ENCODE data around the gene ME3. TPM values are rescaled to one million over a fixed set of nuclear protein-coding genes. Genes with fewer than 3 reads are reported as not detected.

Gene ME3
- total RNA-seq, 2 donors from 2014 or later = 13.8 to 20.3 TPM

DNA sequence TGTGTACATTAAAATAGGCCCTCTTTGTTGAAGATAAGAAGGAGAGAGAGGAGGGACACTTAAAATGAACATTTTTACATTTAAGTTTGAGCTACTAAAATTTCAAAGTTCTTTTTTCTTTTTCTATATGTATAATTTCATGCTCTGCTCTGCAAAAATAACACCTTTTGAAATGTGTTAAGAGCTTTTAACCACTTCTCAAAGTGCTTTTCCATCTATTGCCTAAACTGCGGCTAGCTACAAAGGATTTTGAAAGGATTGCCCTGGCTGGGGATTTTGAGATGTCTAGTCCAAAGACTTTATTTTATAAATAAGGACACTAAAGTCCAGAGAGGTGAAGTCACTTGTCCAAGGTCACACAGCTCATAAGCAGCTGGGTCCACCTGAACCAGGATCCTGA is 159.3 kb downstream of the ME3 start:
- intact Hi-C loops (cut with DNase I) = no loop called here
- H3K4me1 ChIP-seq = peaks cover 7% of the 10 kb centered on the region

DNA sequence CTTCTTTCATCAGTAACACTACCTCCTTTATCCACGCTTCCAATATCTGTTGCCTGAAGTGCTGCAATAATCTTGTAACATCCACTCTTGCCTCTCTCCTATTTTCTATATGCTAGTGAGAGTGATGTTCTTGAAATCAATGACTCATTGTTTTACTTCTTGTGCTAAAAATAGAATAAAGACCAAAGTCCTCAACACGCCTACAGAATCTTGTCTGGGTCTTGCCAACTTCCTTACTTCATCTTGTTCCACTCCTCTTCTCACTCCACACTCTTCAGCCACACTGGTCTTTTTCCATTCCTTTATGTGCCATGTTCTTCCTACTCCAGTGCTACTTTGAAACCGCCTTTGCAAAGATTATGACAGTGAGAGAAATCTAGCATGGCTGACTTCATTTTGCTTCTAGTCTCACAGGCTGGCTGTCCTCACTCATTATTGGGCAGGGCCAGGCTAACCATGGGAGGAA is 161.3 kb downstream of the ME3 start:
- Histone ChIP-seq H3K27ac (peak overlapping the region; percentile 78), H3K9me3 (no peaks in the 10 kb centered on the region), H3K4me1 (peaks cover 7% of the 10 kb centered on the region), H3K9ac (ENCODE audit: low read depth in 2 of 2, low read length in 2 of 2) (peak overlapping the region in 1 of 2 donors; percentile 32), H3K36me3 (no peaks in the 10 kb centered on the region), H3K4me3 (no peak overlapping the region), H3K27me3 (no peaks in the 10 kb centered on the region)
- intact Hi-C loops (cut with DNase I) = no loop called here
- peak; percentile 35 for DNase-seq
- TF ChIP-seq, protein P1, sequence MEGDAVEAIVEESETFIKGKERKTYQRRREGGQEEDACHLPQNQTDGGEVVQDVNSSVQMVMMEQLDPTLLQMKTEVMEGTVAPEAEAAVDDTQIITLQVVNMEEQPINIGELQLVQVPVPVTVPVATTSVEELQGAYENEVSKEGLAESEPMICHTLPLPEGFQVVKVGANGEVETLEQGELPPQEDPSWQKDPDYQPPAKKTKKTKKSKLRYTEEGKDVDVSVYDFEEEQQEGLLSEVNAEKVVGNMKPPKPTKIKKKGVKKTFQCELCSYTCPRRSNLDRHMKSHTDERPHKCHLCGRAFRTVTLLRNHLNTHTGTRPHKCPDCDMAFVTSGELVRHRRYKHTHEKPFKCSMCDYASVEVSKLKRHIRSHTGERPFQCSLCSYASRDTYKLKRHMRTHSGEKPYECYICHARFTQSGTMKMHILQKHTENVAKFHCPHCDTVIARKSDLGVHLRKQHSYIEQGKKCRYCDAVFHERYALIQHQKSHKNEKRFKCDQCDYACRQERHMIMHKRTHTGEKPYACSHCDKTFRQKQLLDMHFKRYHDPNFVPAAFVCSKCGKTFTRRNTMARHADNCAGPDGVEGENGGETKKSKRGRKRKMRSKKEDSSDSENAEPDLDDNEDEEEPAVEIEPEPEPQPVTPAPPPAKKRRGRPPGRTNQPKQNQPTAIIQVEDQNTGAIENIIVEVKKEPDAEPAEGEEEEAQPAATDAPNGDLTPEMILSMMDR (IDR thresholded peaks at IDR 0.05) = no peak

More for the DNA sequence above, 159.3 kb downstream of the ME3 start:
- H3K36me3 ChIP-seq = no peaks in the 10 kb centered on the region
- TF ChIP-seq, protein P1 (IDR thresholded peaks at IDR 0.05) = no peak
- no peaks in the 10 kb centered on the region for H3K9me3 ChIP-seq
- no peak for DNase-seq
- H3K9ac ChIP-seq (ENCODE audit: low read depth in 2 of 2, low read length in 2 of 2) = no peak overlapping the region
- H3K27me3 ChIP-seq = no peaks in the 10 kb centered on the region
- no peak overlapping the region for H3K4me3 ChIP-seq
- H3K27ac ChIP-seq = peak overlapping the region; percentile 54

DNA sequence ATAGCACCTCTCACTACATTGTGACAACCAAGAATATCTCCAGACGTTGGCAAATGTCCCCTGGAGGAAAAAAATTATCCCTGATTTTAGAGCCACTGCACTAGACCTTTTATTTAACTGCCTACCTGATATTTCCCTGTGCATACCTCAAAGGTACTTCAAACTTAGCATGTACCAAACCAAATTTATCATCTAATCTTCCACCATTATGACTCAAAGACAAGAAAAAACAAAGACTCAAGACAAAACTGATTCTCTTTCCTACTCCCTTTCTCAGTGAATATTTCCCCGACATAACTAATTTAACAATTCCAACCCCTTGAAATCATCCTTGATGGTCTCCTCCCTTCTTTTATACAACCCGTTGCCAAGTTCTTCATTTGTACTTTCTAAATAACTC is 161.7 kb downstream of the ME3 start:
- H3K4me1 ChIP-seq = peaks cover 7% of the 10 kb centered on the region
- DNase-seq = peak; percentile 15
- peak overlapping the region; percentile 78 for H3K27ac ChIP-seq
- no peaks in the 10 kb centered on the region for H3K9me3 ChIP-seq
- H3K36me3 ChIP-seq = no peaks in the 10 kb centered on the region
- TF ChIP-seq, protein P1 (IDR thresholded peaks at IDR 0.05) = no peak
- no peaks in the 10 kb centered on the region for H3K27me3 ChIP-seq
- H3K4me3 ChIP-seq = no peak overlapping the region
- intact Hi-C loops (cut with DNase I) = no loop called here
- peak overlapping the region in 1 of 2 donors; percentile 32 for H3K9ac ChIP-seq (ENCODE audit: low read depth in 2 of 2, low read length in 2 of 2)

DNA sequence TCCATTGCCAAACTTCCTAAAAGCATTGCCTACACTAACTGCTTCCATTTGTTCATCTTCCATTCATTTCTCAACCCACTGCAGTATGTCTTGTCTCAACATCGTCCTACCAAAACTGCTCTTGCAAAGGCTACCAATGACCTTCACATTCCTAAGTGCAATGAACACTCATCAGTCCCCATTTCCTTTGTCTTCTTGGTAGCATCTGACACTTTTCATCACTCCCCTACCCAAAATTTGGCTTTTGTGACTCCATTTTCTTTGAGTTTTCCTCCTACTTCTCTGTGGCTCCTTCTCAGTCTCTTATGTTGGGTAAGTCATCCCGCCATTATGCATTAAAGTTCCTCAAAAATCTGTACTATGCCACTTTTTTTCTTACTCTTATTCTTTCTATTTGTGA is 162.3 kb downstream of the ME3 start:
- Histone ChIP-seq H3K9ac (ENCODE audit: low read depth in 2 of 2, low read length in 2 of 2) (no peak overlapping the region), H3K27me3 (no peaks in the 10 kb centered on the region), H3K9me3 (no peaks in the 10 kb centered on the region), H3K27ac (peak overlapping the region; percentile 78), H3K36me3 (no peaks in the 10 kb centered on the region), H3K4me1 (peaks cover 7% of the 10 kb centered on the region), H3K4me3 (no peak overlapping the region)
- TF ChIP-seq, protein P1 (IDR thresholded peaks at IDR 0.05) = no peak
- DNase-seq = peak; percentile 16
- intact Hi-C loops (cut with DNase I) = no loop called here

DNA sequence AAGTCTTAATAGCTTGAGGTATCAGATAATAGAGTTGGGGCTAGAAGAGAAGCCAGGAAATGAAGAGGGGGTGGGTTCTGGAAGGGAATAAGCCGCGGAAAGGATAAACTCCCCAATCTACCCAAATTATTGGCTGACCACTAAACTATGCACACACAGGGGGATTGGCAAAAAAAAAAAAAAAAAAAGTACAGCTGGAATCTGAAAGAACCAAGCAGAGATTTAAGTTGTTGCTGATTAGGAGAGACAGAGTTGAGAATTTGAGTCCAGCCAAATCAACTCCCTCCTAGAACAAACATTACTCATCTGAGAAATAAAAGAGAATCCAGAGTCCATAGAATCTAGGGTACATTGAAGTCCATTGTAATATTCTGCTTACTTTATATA is 162.8 kb downstream of the ME3 start:
- intact Hi-C loops (cut with DNase I) = no loop called here
- H3K9ac ChIP-seq (ENCODE audit: low read depth in 2 of 2, low read length in 2 of 2) = no peak overlapping the region
- no peaks in the 10 kb centered on the region for H3K9me3 ChIP-seq
- no peaks in the 10 kb centered on the region for H3K27me3 ChIP-seq
- TF ChIP-seq, protein P1 (IDR thresholded peaks at IDR 0.05) = no peak
- DNase-seq = no peak
- H3K27ac ChIP-seq = peak overlapping the region; percentile 78
- H3K4me3 ChIP-seq = no peak overlapping the region
- H3K4me1 ChIP-seq = peaks cover 7% of the 10 kb centered on the region
- H3K36me3 ChIP-seq = no peaks in the 10 kb centered on the region

All from colonic mucosa (tissue), 4 donors.